Right atrium auricular region (tissue), 2 donors: ENCODE results near the gene HOXC5. TPM values are rescaled to one million over a fixed set of nuclear protein-coding genes. Genes with fewer than 3 reads are reported as not detected.

Experiments
- DNase-seq: peaks from one replicate; pipeline ENCODE4 v3.0.0-alpha.2; 2019; ENCODE audit warnings: low spot score
- H3K27ac ChIP-seq, 2 donors: fragments of 200-600 bp; sonication (generic); 1 replicate in 1 of 2; 2 replicates in 1 of 2; pipeline ENCODE4 v1.5.1; 2016 to 2019
- H3K27me3 ChIP-seq, 2 donors: fragments of 200-600 bp; sonication (generic); one replicate each; pipeline versions ENCODE4 v1.5.1 to v1.6.0; 2017 to 2019
- H3K36me3 ChIP-seq: fragments of 200-600 bp; sonication (generic); one replicate; pipeline ENCODE4 v1.5.1; 2016
- H3K4me1 ChIP-seq, 2 donors: fragments of 200-600 bp; sonication (generic); one replicate each; pipeline versions ENCODE4 v1.5.1 to v1.6.0; 2017 to 2019
- H3K4me3 ChIP-seq, 2 donors: fragments of 200-600 bp; sonication (generic); 1 replicate in 1 of 2; 2 replicates in 1 of 2; pipeline ENCODE4 v1.5.1; 2017 to 2019; ENCODE audit warnings: mild to moderate bottlenecking in 1 of 2, moderate library complexity in 1 of 2
- H3K9me3 ChIP-seq, 2 donors: fragments of 200-600 bp; sonication (generic); one replicate each; pipeline ENCODE4 v1.5.1; 2019
- total RNA-seq, 2 donors: library from RNA; depleted of rRNA; stranded (reverse); fragments of >200 nt; gene quantifications; one replicate each; pipeline ENCODE4 v1.1.0, GENCODE V29; 2016
- TF ChIP-seq, protein P1 (sequence below), 2 donors: fragments of 200-600 bp; sonication (generic); IDR thresholded peaks; one replicate each; pipeline ENCODE4 v1.5.1; 2019; ENCODE audit warnings: antibody characterized with exemption in 2 of 2

The HOXC5 gene
- total RNA-seq, 2 donors from 2014 or later = 0.33 TPM; not detected in 1

GRCh38 chr12:54025499-54026405 is 7.1 kb upstream of the HOXC5 start:
- H3K9me3 ChIP-seq = no peaks in the 10 kb centered on the region
- H3K27ac ChIP-seq = no peak overlapping the region
- peaks cover 33 to 52% of the 10 kb centered on the region in 2 donors for H3K27me3 ChIP-seq
- no peak for DNase-seq
- H3K4me1 ChIP-seq = peaks cover 0 to 11% of the 10 kb centered on the region in 2 donors
- no peaks in the 10 kb centered on the region for H3K36me3 ChIP-seq
- H3K4me3 ChIP-seq = no peak overlapping the region
- TF ChIP-seq, protein P1, sequence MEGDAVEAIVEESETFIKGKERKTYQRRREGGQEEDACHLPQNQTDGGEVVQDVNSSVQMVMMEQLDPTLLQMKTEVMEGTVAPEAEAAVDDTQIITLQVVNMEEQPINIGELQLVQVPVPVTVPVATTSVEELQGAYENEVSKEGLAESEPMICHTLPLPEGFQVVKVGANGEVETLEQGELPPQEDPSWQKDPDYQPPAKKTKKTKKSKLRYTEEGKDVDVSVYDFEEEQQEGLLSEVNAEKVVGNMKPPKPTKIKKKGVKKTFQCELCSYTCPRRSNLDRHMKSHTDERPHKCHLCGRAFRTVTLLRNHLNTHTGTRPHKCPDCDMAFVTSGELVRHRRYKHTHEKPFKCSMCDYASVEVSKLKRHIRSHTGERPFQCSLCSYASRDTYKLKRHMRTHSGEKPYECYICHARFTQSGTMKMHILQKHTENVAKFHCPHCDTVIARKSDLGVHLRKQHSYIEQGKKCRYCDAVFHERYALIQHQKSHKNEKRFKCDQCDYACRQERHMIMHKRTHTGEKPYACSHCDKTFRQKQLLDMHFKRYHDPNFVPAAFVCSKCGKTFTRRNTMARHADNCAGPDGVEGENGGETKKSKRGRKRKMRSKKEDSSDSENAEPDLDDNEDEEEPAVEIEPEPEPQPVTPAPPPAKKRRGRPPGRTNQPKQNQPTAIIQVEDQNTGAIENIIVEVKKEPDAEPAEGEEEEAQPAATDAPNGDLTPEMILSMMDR (IDR thresholded peaks at IDR 0.05) = no peak

DNA sequence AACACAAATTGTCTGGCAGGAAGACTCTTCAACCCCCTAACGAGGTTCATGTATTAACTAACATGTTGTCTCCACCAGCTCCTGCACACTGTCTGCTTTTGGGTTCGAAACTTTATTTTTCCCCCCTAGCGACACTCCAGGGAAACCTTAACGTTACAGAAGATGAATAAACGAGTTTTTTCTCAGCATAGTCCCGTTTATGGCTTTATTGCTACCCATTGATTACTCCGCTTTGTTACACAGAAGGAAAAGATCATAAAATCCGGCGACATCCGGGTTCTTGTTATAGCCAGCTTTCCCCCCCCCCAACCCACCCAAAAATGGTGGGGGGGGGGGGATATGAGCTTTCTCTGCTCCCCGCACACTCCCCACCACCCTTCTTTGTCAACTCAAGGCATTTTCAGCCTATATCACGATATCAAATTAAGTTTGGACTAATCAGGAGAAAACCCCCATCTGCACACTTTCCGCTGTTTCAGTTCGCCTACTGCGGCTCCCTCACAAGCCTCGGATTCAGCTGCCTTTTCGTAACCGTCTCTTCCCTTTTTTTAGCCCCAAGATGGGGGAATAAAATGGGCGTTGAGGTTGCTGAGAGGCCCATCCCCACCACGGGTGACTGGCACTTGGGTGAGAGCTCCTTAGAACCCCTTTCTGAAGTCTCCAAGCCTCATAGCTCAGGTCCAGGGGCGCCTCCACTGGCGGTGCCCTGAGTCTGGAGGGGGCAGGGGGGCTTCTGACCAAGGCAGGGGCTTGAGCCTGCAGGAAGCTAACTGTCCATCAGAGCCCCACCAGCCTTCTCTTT is 6.0 kb upstream of the HOXC5 start:
- Histone ChIP-seq H3K27me3 (peaks cover 42 to 63% of the 10 kb centered on the region in 2 donors), H3K4me3 (no peak overlapping the region)

GRCh38 chr12:54027442-54027786 is 5.4 kb upstream of the HOXC5 start:
- H3K27me3 ChIP-seq = peaks cover 47 to 69% of the 10 kb centered on the region in 2 donors
- H3K4me3 ChIP-seq = no peak overlapping the region

More for the DNA sequence above, 6.0 kb upstream of the HOXC5 start:
- Histone ChIP-seq H3K9me3 (no peaks in the 10 kb centered on the region), H3K36me3 (no peaks in the 10 kb centered on the region), H3K4me1 (peaks cover 0 to 18% of the 10 kb centered on the region in 2 donors), H3K27ac (no peak overlapping the region)
- no peak for DNase-seq
- TF ChIP-seq, protein P1 (IDR thresholded peaks at IDR 0.05) = no peak

GRCh38 chr12:54028314-54029201 is 4.3 kb upstream of the HOXC5 start, which contains the start of gene HOXC6:
HOXC6 (plus strand) TSS chr12:54028440; CDS start chr12:54028522, 82 bp downstream.
- H3K27me3 ChIP-seq = peaks cover 59 to 75% of the 10 kb centered on the region in 2 donors
- TF ChIP-seq, protein P1 (IDR thresholded peaks at IDR 0.05) = no peak
- DNase-seq = no peak
- H3K4me1 ChIP-seq = peaks cover 0 to 24% of the 10 kb centered on the region in 2 donors
- no peak within 1 kb of the TSS for H3K27ac ChIP-seq
- H3K4me3 ChIP-seq = peak within 1 kb of the TSS in 1 of 2 donors; percentile 24
- H3K36me3 ChIP-seq = no peaks in the 10 kb centered on the region
- peaks cover 0 to 6% of the 10 kb centered on the region in 2 donors for H3K9me3 ChIP-seq

More at GRCh38 chr12:54027442-54027786, 5.4 kb upstream of the HOXC5 start:
- TF ChIP-seq, protein P1 (IDR thresholded peaks at IDR 0.05) = no peak
- no peak overlapping the region for H3K27ac ChIP-seq
- peaks cover 0 to 1% of the 10 kb centered on the region in 2 donors for H3K9me3 ChIP-seq
- DNase-seq = no peak
- H3K36me3 ChIP-seq = no peaks in the 10 kb centered on the region
- H3K4me1 ChIP-seq = peaks cover 0 to 18% of the 10 kb centered on the region in 2 donors
